HS-27A (cell line): Measurements from ENCODE around the gene MAST2.

Experiments used
- DNase-seq: peaks from one replicate; pipeline ENCODE4 v3.0.0-alpha.2; 2012; ENCODE audit warnings: low read depth, missing footprints

MAST2 gene

DNA sequence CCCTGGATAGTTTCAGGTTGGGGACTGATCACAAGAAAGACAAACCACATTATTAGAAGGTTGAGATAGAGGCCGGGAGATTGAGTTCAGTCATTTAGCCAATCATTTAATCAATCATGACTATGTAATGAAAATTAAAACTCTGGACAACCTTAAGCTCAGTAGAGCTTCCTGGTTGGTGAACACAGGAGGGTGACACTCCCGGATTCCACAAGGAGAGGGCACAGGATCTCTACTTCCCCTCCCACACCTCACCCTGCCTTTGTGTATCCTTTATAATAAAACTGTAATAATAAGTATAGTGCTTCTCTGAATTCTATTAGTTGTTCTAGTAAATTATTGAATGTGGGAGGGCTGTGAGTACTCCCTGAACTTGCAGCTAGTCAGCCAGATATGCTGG is 178.9 kb downstream of the MAST2 start:
- no peak for DNase-seq

DNA sequence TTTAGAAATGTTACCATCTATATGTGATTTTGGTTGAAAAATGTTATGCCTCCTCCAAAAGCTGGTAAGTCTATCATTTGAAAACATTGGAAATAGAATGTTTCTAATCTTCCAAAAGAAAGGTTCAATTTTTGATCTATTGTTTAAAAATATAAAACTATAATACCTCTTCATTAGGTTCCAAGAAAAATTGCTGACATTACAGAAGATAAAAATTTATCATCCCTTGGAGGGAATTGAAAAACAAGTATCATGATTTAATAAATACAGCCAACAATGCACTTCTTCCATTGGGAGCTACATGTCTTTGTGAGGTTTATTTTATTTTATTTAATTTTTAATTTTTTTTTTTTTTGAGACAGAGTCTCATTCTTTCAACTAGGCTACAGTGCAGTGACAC is 180.6 kb downstream of the MAST2 start:
- DNase-seq: no peak

DNA sequence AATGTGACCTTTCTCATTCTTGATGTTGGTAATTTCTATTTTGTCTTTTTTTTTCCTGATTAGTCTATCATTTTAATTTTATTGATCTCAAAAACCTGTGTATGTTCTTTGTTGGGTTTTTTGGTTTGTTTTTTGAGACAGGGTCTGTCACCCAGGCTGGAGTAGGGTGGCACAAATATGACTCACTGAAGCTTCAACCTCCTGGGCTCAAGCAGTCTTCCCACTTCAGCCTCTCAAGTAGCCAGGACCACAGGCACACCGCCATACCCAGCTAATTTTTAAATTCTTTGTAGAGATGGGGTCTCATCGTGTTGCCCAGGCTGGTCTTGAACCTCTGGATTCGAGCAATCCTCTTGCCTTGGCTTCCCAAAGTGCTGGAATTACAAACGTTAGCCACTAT is 183.8 kb downstream of the MAST2 start:
- DNase-seq: no peak

DNA sequence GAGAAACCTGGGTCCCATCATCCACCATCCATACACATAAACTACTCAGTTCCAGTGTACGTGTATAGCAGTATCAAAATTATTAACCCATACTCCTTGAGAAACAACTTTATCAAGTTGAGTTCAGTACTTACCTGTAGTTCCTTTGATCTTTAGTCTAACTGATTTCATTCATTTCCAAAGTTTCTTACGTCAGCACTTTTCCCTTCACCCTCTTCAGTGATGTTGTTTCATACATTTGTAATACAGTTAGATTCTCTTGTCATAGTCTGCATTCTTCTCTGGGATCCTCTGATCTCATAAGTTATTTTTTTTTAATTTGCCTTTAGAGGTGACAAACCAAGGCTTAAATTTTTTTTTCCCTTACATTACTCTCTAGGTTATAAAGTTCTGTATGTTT is 185.8 kb downstream of the MAST2 start:
- DNase-seq: no peak

DNA sequence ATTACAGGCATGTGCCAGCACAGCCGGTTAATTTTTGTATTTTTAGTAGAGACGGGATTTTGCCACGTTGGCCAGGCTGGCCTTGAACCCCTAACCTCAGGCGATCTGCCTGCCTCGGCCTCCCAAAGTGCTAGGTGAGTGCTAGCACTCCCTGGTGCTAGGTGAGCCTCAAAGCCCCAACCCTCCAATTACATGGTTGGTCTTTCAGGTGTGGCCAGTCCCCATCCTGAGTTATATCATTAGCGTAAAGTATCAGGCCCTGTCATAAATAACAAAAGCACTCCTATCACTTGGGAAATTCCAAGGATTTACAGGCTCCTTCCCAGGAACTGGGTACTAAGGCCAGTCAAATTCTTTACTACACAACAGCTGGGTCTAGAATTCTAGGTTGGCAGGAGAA is 191.0 kb downstream of the MAST2 start:
- no peak for DNase-seq

DNA sequence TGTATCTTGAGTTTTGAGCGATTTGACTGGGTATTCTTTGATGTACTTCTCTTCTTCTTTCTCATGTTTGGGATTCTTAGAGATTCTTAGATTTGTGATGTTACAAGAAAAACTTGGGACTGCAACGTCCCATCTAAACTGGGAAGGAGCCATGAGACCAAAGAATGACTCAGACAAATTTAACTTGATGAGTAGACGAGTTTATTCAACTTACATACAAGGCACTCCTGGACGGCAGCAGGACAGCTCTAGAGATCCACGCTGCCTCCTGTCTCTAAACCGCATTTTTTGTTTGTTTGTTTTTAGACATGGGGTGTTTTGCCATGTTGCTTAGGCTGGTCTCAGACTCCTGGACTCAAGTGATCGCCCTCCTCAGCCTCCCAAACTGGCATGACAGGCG is 191.9 kb downstream of the MAST2 start:
- no peak for DNase-seq

DNA sequence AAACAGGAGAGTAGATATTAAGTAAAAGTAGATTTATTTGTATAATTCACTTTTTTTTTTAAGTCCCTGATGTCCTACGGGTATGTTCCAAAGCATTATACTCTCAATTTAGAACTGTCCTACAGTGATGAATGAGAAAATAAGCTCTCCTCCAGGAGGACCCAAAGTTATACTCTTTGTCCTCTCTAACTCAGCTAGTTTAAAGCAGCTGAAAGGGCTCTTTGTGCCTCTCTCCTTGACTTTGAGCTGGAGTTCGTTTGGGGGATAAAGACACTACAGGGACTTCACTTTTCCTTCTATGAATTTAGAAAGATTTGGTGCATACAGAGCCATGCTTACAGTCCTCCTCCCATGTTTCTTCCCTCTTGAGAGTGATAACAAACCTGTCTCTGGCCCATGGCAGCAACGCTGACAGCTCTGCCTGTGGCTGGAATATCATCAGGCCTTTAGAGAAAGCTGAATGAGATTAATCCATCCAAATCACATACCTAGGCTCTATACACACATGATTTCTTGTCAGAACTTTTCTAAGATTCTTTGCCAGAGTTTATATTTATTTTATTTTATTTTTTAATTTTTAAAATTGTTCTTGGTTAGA is 194.7 kb downstream of the MAST2 start:
- no peak for DNase-seq

DNA sequence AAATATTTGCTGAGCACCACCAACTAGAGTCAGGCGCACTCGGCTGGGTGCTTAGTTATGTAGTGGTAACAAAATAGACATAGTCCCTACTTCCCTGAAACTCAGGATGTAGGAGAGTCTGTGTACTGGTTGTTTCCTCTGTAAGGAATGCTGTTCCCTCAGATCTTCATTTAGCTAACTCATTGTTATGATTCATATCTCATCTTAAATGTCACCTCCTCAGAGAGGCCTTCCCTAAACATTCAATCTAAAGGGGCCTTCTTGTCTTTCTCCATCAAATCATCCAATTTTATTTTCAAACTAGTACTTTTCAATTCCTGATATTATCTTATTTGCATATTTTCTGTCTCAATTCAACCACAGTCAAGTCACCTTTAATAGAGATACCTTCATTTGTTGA is 196.1 kb downstream of the MAST2 start:
- no peak for DNase-seq

DNA sequence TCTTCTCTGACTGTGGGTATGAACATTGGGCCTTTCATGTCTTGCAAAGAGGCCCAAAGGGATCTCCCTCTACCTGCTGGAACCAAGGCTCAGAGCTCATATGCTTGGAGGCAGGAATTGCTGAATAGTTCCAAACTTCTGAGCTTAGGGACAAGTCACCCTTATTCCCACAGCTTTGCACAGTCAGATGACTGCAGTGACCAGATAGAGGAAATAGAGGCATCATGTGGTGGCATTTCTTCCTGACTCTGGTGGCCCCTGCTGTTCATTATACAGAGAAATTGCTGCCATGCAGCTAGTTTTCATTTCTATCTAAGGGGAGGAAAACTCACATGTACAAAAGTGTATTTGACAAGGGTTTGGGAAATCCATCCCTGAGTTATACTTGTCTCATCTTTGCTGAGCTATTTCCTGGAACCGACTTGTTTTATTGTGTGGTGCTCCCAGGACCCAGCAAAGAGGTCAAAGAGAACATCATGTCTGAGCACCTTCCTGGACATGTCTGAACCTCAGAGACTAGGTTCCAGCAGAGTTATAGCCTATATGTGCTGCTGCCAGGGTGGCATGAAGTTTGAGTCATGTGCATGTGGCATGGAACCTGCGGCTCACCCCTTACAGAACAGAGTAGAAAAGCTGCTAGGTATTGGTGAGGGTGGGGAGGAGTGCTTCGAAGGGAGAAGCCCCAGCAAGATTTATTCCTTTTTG is 197.8 kb downstream of the MAST2 start:
- no peak for DNase-seq

DNA sequence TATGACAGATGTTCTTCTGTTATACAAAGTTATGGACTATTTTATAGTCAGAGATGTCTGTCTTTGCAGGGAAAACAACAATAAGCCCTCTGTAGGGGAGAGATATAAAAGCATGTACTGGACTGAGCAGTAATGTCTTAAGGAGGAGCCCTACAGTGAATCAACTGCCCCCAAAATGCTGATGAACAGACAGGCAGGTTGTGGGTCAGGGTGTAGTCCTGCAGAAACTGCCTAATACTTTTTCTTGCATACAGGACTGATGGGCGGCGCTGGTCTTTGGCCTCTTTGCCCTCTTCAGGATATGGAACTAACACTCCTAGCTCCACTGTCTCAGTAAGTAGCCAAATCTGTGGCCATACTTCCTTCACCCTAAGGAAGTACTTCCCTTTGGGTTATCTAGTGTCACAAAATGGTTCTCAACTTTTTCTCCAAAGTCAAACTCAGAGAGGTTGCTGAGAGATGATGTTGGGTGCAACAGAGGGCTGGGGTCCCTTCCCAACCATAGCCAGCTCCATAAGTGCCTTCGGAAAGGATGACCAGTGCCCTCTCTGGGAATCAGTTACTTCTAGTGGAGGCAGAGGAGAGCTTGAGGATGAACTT is 199.2 kb downstream of the MAST2 start:
- no peak for DNase-seq

DNA sequence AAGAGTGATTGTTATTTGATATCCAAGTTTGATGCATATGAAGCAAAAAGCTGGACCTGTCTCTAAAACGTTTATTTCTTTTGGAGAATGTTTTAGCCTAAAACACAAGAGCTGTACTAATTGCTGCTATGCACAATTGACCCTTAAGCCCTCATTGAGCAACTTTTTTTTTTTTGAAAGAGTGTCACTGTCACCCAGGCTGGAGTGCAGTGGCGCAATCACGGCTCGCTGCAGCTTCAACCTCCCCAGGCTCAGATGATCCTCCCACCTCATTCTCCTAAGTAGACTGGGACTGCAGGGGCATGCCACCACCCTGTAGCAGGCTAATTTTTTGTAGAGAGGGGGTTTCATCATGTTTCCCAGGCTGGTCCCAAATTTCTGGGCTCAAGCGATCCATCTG is 199.9 kb downstream of the MAST2 start:
- DNase-seq: no peak

DNA sequence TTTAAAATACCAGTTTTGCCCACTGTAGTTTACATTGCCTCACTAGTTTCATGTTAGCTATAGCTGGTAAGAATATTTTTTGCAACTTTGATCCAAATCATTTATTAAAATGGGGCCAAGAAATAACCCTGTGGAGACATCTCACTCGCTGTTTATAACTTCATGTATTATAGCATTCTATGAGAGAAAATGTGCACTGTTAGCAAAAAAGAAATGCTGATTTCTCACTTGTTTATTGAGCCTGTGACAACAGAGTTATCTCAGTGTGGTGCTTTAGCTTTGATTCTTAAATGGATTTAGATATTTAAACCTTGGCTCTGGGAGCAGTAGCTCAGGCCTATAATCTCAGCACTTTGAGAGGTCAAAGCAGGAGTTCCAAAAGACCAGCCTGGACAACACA is 201.1 kb downstream of the MAST2 start:
- no peak for DNase-seq

DNA sequence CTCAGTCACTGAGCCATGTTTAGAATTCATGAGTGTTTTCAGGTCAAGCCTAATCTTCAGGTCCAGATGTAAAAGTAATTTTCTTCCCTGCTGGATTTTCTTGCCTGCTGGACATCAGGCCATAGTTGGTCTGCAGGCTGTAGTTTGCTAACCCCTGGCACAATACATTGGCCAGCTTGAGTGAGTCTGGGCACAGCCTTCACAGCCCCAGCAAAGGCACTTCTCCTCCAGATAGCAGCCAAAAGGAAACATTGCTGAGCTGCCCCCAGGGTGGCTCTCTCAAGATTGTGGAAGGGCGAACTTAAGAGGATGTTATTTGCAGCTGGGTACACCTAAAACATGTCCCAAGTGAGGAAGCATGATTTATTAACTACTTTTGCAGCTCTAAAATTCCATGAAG is 202.2 kb downstream of the MAST2 start:
- DNase-seq: no peak

DNA sequence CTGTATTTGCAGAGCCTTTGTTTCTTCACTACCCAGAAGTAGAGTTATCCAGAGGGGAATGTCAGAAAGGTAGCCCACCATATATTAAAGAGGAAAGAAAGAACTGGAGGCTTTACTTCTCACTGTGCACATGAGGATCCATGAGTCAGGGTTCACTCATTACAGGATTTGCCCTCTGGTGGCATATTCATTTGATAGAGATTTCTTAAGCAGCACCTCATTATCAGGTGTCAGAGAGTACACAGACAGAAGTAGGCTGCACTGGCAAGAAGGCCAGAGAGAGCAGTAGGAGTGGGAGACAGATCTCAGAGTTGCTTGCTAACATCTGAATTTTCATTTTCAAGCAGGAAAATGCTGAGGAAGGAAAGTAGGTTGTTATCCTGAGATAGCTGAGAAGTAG is 205.2 kb downstream of the MAST2 start:
- DNase-seq: no peak

DNA sequence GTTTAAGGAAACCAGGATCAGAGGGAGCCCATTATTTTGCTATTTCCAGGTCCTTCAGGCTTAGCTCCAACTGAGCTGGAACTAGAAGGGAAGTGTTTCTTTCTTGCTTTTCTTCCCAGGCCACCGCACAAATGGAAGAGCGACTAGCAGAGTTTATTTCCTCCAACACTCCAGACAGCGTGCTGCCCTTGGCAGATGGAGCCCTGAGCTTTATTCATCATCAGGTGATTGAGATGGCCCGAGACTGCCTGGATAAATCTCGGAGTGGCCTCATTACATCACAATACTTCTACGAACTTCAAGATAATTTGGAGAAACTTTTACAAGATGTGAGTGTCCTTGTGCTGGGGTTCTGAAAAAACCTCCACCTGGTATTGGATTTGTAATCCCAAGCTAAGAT is 207.2 kb downstream of the MAST2 start:
- no peak for DNase-seq

DNA sequence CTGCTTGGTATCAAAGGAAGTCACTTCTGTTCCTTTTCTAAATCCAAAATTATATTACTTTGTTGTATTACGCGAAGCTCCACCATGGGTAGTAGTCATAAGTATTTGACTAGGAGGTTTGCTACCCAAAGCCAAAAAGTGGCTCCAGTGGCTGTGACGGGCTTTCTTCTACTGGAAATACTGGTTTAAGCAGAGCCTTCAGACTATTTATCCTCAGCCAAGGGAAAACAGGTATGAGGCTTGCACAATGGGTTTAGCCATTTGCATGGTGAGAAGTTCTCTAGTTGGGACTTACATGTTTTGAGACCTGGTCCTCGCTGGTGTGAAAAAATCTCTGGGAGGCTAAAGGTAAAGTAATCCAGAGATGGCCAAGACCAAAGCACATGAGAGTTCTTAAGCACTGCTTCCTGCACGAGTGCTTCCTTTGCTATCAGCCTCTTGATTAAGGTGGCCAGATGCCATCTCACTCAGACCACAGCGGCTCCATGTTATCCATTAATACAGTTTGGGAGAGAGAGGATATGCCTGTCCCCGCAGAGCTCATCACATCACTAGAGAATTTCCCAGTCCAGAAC is 207.8 kb downstream of the MAST2 start:
- DNase-seq: no peak

DNA sequence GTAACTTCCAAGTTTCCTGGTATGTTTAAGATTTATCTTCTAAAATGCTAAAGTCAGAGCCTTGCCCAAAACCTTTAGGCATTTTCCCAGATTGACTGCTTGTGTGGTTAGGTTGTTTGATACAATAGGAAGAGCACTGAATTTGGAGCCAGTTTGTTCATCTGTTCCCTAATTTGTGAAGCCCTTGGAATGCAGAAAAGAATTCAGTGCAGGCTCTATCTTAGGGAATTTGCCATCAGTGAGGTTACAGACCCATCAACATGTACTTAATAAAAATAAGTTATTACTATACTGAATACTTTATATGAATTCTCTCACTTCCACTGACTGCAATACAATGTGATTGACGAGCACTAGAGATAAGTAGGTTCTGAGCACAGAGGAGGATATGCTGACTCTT is 208.8 kb downstream of the MAST2 start:
- DNase-seq: no peak

DNA sequence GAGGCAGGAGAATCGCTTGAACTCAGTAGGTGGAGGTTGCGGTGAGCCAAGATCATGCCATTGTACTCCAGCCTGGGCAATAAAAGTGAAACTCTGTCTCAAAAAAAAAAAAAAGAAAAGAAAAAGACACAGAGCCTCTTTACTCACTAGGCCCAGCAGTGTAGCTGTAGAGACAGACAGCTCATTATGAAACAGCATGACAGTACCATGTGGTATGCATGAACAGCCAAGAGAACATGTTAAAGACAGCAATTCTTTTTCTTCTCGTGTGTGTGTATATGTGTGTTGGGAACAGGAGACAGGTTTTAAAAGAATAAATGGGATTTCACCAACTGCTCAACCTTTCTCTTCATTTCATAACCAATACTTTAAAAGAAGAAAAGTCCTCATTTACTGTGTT is 210.2 kb downstream of the MAST2 start:
- no peak for DNase-seq

DNA sequence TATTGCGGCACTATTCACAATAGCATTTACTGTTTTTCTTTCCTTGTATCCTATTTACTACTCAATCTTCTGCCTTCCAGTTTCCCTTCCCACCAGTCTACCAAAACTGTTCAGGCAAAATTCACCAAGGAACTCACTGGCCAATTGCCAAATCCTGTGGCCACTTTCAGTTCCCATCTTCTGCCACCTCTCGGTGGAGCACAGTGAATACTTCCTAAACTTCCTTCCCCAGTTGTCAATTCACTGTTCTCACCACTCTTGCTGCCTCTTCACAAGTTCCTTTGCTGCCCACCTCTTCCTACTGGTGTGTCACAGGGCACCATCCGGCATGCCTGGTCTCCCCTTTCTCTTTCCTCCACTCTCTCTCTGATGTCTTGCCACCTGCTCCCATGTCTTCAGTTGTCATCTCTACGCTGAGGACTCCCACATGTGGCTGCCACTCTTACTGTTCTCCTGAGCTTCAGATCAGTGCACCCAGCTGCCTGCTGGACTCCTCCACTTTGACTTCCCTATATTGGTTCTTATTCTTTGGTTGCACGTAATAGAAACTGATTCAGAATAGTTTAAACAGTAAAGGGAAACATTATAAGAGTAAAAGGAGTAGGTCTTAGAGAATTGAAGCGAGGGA is 214.6 kb downstream of the MAST2 start:
- DNase-seq: no peak

DNA sequence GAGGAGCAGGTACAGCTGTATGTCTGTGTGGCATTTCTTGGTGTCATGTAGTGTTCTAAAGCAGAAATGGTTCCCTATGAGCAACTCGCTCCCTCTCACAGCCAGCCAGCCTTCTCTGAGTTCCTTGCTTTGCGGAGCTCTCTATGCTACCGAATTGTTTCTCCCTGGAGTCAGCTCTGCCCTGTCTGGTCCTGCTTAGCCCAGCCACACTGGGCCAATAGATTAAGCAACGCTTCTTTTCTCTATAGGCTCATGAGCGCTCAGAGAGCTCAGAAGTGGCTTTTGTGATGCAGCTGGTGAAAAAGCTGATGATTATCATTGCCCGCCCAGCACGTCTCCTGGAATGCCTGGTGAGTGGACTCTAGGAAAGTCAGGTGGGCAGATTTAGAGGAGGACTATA is 215.9 kb downstream of the MAST2 start:
- no peak for DNase-seq

DNA sequence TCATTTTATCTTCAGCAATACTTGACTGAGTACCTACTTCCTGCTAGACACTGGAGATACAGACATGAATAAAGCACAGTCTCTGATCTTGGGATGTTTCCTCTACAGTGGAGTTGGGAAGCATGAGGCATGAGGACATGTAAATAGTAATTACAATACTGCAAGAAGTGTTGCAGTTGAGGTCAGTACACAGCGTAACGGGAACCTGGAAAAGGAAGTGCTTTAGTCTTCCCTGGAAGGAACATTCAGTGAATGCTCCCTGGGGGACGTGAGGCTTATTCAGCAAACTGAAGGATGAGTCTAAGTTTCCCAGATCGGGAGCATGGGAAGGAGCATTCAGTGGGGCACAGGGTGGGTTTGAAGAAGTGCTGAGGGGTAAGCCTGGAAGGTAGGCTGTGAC is 216.6 kb downstream of the MAST2 start:
- DNase-seq: no peak

DNA sequence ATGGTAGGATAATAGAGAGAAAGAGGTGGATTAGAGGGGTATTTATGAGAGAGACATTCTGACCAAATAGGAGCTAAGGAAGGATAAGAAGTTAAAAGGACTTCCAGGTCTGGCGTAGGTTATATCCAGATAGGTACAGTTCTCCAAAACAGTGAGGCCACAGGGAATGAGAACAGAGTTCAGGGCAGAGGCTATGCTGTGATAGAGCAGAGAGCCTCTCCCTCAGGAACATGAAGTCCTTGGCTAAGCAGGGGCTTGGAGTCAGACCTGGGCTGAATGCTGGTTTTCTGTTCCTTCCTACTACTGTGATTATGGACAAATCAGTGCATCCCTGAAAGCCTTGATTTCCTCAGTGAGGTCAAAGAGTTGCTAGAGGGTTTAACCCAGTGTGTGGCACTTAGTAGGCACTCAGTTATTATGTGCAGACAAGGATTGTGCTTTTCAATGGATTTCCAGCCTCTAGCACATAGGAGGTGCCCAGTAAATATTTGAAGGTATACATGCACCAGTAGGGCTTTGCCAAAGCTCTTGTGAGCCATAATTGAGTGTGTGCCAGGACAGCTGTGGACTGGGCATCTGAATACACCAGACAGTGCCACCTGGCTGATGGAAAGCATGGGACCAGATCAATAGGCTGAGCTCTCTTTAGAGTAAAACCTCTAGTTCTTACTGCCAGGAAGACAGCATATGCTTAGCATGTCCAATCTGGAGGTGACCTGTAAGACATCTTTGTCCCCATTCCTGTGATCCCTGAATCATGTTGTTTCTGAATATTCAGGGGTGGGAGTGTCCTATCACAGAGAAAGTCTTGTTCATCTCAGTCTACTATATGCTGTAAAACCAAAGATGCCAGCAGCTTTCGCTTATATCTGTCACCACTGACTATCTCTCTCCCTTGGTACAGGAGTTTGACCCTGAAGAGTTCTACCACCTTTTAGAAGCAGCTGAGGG is 217.9 kb downstream of the MAST2 start:
- DNase-seq: no peak
